ENCODE data around the gene CRHR1.

The CRHR1 gene

DNA sequence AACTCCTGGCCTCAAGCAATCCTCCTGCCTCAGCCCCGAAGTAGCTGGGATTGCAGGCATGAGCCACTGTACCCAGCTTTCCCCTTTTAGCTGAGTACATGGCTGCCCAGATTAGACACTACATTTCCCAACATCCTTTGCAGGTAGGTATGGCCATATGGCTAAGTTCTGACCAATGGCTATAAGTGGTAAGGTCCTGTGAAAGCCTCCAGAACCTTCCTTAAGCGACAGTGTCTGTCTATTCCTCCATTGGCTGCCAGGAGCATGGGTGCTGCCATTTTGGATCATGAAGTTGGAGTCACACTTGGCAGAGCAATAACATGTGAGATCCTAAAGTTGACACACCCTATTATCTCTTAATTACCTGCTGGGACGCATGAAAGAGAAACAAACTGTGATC is 24.4 kb upstream of the CRHR1 start:
- DNase-seq = no peak

DNA sequence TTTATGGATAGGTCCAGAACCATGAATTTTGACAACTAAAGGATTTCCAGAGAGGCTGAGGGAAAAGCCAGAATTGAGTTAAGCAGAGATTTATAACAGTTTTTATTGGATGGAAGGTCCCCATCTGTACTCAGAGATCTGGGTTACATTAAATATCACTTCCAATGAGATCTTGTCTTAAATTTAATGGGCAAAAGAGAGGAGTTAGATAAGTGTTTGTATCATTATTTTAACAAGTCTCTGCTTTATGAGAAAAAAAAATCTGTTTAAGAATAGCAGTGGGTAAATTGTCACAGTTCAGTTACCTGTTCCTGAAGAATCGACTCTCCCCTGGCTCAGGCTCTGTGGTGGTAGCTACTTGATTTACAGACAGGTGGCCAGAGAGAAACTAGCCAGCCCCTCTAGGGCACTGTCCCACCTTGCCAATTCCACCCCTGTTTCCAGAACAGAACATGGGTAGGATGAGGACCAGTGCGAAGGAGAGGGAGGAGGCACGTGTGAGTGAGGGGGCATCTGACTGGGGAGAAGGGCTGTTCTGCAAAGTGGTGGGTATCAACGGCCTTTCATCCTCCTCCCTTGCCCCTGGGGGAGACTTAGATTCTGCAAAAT is 22.1 kb upstream of the CRHR1 start:
- no peak for DNase-seq

- DNase-seq = no peak
These were observed 20.9 kb upstream of the CRHR1 start for GRCh38 chr17:45763182-45763581.

GRCh38 chr17:45764479-45764878 is 19.6 kb upstream of the CRHR1 start:
- no peak for DNase-seq

DNA sequence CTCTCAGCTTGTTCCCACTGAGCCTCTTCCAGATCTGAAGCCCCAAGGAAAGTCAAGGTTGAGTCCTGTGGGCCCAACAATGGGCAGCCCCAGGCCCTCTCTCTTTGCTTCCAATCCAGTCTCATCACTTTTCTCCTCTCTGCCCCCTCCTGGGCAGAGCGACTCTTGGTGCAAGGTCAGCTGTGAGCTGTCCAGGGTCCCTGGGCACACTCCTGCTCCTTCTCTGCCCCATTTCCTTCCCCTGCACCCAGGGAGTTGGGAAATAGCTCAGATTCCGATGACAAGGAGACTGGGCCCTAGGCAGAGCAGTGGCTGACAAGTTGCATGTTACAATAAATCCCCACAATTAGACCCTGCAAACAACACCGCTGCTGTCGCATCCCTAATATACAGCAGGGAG is 16.1 kb upstream of the CRHR1 start:
- DNase-seq = no peak

GRCh38 chr17:45770632-45771270 is 13.4 kb upstream of the CRHR1 start:
- DNase-seq = no peak

GRCh38 chr17:45771271-45771959 is 12.7 kb upstream of the CRHR1 start:
- no peak for DNase-seq

- DNase-seq = peak; percentile 94
These were observed 9.0 kb upstream of the CRHR1 start for GRCh38 chr17:45775148-45775547.

DNA sequence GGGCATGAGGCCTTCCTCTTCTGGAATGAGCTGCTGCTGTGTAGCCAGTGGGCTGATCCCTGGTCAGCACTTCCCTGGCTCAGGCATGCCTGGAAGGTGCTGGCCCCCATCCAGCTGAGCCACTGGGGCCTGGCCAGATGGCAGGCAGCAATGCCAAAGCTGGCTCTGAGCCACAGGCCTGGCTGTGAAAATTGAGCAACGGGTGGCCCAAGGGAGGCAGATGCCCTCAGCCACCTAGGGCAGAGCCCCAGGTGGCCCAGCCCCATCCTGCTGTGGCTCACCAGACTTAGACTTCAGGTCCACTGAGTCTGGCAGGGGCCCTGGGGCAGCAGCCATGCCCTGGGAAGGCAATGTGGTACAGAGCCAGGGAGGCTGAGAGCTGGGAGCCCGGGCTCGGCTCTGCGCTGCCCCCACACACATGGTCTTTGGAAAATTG is 8.5 kb upstream of the CRHR1 start:
- DNase-seq = peak; percentile 94

GRCh38 chr17:45776896-45777295 is 7.2 kb upstream of the CRHR1 start:
- DNase-seq = no peak

DNA sequence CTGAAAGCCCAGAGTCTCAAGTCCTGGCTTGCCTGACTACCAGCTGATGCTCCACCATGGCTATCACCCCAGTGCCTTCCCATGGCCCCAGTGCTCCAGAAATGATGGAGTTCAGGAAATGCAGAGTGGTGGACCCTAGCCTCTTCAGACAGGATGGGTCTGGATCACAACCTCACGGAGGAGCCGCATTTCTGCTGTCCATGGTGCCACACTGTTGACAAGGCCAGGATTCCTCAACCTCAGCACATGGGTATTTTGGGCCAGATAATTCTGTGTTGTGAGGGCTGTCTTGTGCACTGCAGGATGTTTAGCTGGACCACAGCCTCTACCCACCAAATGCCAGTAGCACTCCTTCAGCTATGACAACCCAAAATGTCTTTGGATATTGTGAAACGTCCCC is 6.7 kb upstream of the CRHR1 start:
- DNase-seq = no peak

DNA sequence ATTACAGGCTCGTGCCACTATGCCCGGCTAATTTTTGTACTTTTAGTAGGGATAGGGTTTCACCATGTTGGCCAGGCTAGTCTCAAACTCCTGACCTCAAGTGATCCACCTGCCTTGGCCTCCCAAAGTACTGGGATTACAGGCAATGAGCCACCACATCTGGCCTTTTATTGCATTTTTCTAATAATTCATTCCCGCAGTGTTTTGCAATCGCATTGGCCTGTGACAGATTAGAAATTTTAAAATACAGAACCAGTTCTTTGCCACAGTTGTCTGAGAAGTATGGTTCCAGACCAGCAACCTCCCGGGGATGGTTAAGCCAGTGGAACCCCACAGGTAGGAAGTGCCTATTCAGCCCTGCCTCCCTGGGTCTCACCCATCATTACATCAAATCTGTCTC is 3.2 kb upstream of the CRHR1 start:
- DNase-seq = no peak

GRCh38 chr17:45782889-45783592 is 1.1 kb upstream of the CRHR1 start:
- peak; percentile 59 for DNase-seq

- peak; percentile 70 for DNase-seq
These were observed 377 bp upstream of the CRHR1 start for GRCh38 chr17:45783593-45784292.

DNA sequence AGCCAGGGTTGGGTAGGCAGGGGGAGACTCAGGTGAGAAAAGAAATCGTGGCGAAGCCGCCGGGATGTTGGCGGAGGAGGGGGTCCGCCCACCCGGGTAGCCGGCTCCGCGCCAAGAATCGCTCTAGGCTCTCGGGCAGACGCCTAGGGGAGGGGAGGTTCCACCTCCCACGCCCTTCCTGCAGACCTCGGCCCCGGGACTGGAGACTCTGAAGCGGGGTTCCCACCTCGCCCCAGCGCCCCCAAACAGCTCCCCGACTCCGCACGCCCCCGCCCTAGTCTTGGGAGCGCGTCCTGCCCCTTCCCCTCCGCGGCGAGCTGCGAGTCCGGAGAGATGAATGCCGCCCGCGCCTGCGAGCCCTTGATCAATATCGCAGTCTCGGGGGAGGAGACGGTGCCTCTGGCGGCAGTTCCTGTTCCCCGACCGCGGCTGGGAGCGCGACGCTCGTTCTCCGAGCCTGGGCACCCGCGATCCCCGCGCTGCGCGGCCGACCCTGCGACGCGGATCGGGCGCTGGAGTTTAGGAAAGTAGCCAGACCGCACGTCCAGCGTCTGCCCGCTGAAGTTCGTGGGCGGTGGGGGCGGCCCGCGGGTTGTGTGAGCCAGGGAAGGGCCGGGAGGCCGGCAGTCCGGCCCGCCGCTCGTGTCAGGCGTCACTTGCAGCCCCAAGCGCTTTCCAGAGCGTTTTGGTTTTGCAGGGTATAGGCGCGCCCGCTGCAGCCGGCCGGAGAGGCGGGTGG is 790 bp downstream of the CRHR1 start:
- DNase-seq = peak; percentile 55

GRCh38 chr17:45785480-45786193 is 1.5 kb downstream of the CRHR1 start:
- no peak for DNase-seq

DNA sequence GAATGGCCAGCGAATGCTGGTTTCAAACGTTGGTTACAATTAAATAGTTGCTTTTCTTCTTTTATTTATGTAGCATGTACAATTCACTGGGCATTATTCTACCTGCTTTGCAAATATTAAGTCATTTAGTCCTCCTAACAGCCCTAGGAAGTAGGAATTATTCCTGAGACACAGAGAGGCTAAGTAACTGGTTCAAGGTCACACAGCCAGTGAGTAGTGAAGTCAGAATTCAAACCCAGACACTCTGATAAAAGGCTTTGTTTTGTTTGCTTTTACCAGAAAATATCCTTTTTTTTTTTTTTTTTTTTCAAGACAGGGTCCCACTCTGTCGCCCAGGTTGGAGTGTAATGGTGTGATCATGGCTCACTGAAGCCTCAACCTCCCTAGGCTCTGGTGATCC is 2.2 kb downstream of the CRHR1 start:
- no peak for DNase-seq

DNA sequence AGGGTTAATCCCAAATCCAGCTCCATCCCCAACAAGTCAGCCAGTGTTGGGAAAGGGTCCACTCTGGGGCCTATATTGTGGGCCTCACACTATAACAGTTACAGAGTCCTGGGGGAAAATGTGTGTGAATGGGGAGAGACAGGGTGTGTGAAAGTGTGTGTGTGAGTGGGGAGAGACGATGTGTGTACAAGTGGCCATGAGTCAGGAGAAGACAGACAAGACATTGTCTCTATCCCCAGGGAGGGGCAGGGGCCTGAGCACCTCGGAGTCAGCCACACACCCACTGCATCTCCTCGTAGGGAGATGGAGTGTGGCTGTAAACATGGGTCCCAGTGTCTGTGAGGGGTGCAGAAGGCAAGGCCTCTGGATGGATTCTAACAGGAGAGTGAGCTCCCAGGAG is 2.9 kb downstream of the CRHR1 start:
- DNase-seq = no peak

DNA sequence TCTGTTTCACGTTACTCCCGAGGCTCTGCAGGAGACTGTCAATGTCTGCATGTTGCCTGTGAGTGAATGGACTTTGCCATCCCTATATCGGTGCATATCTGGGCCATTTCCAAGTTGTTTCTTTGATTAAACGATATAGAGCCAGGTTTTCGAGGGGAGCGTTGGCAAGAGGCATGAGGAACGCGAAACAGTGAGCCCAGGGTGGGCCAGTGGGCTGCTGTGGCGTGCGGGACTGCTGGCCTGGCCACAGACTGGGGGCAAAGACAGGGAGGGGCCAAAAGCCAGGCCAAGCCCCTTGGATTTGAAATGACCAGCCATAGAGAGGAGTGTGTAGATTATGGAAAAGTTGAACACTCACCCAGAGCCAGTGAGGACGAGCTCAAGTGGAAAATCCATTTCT is 3.5 kb downstream of the CRHR1 start:
- DNase-seq = no peak

DNA sequence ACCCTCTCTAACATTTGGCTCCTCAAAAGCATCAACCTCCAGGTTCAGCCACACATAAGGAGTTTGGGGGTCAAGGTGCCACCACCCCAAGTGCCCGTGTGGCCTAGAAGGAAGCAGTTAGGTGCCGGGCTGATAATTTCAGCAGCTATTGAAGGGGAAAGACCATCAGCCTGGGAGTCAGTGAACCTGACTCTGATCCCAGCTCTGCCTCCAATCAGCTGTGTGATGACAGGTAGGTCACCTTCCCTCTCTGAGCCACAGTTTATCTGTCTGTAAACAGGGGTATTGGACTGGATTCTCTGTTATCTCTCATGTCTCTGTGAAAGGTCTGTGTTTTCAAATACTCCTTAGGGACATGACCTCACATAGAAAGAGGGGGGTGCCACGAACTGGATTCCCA is 3.9 kb downstream of the CRHR1 start:
- no peak for DNase-seq

- no peak for DNase-seq
These were observed 5.8 kb downstream of the CRHR1 start for GRCh38 chr17:45789874-45790273.

Data from DMS79 treated with DMSO at 0.1 percent for 48 hours (cell line).